HEK293 (cell line): ENCODE results near the gene TMSB4X.

Experiments used
- KLF8 ChIP-seq: fragments of 450-650 bp; formaldehyde crosslinking; IDR thresholded peaks from 2 replicates; pipeline ENCODE4 v1.5.1; 2016; ENCODE audit warnings: missing biosample characterization, missing genetic modification characterization
- MYNN ChIP-seq: fragments of 450-650 bp; formaldehyde crosslinking; IDR thresholded peaks from 2 replicates; pipeline ENCODE4 v1.5.1; 2016; ENCODE audit warnings: missing biosample characterization, missing genetic modification characterization, borderline replicate concordance
- SETDB1 ChIP-seq: IDR thresholded peaks from one replicate; pipeline ENCODE4 v1.6.1; 2017; ENCODE audit warnings: mild to moderate bottlenecking, low read length, moderate library complexity, mixed read lengths; ENCODE audit not compliant: insufficient read length
- ZNF140 ChIP-seq: fragments of 450-650 bp; formaldehyde crosslinking; IDR thresholded peaks from 2 replicates; pipeline ENCODE4 v1.5.1; 2016; ENCODE audit warnings: missing biosample characterization, missing genetic modification characterization
- ZNF274 ChIP-seq, 2 experiments: fragments of 200-500 bp in 1 of 2; fragments of 450-650 bp in 1 of 2; sonication (Bioruptor generic) in 1 of 2; formaldehyde crosslinking in 1 of 2; IDR thresholded peaks; 2 replicates each; pipeline versions ENCODE4 v1.5.1 to v1.6.1; 2014 to 2016; ENCODE audit warnings: borderline replicate concordance in 1 of 2, inconsistent platforms in 1 of 2, low read length in 1 of 2, missing biosample characterization in 1 of 2, missing genetic modification characterization in 1 of 2
- ZNF324 ChIP-seq: fragments of 450-650 bp; formaldehyde crosslinking; IDR thresholded peaks from 2 replicates; pipeline ENCODE4 v1.5.1; 2016; ENCODE audit warnings: missing biosample characterization, missing genetic modification characterization
- ZNF366 ChIP-seq: fragments of 450-650 bp; formaldehyde crosslinking; conservative IDR thresholded peaks from 2 replicates; pipeline ENCODE4 v1.5.1; 2016; ENCODE audit warnings: missing biosample characterization, missing genetic modification characterization
- ZNF555 ChIP-seq: fragments of 450-650 bp; formaldehyde crosslinking; conservative IDR thresholded peaks from 2 replicates; pipeline ENCODE4 v1.5.1; 2017; ENCODE audit warnings: missing biosample characterization, mild to moderate bottlenecking, missing genetic modification characterization, inconsistent platforms
- ZNF623 ChIP-seq: fragments of 450-650 bp; formaldehyde crosslinking; IDR thresholded peaks from 2 replicates; pipeline ENCODE4 v1.5.1; 2016; ENCODE audit warnings: missing biosample characterization, missing genetic modification characterization
- ZNF830 ChIP-seq: fragments of 450-650 bp; IDR thresholded peaks from 2 replicates; pipeline ENCODE4 v1.5.0; 2018; ENCODE audit warnings: missing biosample characterization, missing genetic modification characterization, low read depth, mild to moderate bottlenecking, moderate library complexity
- ZSCAN30 ChIP-seq: fragments of 450-650 bp; IDR thresholded peaks from 2 replicates; pipeline ENCODE4 v1.5.1; 2018; ENCODE audit warnings: missing biosample characterization, mild to moderate bottlenecking, missing genetic modification characterization, moderate library complexity
- TF ChIP-seq, protein P1 (sequence below): fragments of 450-650 bp; formaldehyde crosslinking; IDR thresholded peaks from 2 replicates; pipeline ENCODE4 v1.5.1; 2016; ENCODE audit warnings: missing biosample characterization, missing genetic modification characterization
- TF ChIP-seq, protein P2 (sequence below): fragments of 450-650 bp; formaldehyde crosslinking; IDR thresholded peaks from 2 replicates; pipeline ENCODE4 v1.5.1; 2016; ENCODE audit warnings: missing biosample characterization, missing genetic modification characterization
- TF ChIP-seq, protein P3 (sequence below): sonication (generic); formaldehyde crosslinking; IDR thresholded peaks from 2 replicates; pipeline ENCODE4 v1.8.1; 2022; ENCODE audit warnings: mild to moderate bottlenecking, moderate library complexity, missing genetic modification reagents

DNA sequence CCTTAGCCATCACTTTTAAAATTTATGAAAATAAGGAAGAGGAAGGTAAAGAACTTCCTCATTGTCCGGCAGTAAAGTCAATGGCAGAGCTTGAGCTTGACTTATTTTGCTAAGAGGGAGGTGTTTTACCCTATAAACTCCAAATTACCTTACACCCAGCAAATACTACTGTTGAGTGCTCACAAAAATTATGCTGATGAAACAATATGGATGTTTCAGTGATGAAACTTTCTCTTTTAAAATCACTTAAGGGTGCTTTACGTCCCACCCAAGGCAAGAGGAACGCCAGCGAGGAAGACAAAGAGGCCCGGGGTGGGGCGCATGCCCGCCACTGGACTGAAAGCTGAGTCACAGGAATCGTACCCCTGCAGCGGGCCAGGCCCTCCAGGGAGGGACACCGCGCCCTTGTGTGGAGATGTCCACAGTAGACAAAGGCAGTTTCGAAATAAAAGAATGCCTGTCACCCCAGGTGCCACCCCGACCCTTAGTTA lies 560 bp upstream of the TMSB4X start:
- TF ChIP-seq, protein P1, sequence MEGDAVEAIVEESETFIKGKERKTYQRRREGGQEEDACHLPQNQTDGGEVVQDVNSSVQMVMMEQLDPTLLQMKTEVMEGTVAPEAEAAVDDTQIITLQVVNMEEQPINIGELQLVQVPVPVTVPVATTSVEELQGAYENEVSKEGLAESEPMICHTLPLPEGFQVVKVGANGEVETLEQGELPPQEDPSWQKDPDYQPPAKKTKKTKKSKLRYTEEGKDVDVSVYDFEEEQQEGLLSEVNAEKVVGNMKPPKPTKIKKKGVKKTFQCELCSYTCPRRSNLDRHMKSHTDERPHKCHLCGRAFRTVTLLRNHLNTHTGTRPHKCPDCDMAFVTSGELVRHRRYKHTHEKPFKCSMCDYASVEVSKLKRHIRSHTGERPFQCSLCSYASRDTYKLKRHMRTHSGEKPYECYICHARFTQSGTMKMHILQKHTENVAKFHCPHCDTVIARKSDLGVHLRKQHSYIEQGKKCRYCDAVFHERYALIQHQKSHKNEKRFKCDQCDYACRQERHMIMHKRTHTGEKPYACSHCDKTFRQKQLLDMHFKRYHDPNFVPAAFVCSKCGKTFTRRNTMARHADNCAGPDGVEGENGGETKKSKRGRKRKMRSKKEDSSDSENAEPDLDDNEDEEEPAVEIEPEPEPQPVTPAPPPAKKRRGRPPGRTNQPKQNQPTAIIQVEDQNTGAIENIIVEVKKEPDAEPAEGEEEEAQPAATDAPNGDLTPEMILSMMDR (tag by site-specific recombination) = no peak
- TF ChIP-seq MYNN (tag by site-specific recombination) = no peak
- no peak for TF ChIP-seq ZNF366 (tag by site-specific recombination)
- TF ChIP-seq KLF8 = no peak
- no peak for TF ChIP-seq ZNF555 (tag by site-specific recombination)
- TF ChIP-seq ZNF830 = no peak
- TF ChIP-seq, protein P2, sequence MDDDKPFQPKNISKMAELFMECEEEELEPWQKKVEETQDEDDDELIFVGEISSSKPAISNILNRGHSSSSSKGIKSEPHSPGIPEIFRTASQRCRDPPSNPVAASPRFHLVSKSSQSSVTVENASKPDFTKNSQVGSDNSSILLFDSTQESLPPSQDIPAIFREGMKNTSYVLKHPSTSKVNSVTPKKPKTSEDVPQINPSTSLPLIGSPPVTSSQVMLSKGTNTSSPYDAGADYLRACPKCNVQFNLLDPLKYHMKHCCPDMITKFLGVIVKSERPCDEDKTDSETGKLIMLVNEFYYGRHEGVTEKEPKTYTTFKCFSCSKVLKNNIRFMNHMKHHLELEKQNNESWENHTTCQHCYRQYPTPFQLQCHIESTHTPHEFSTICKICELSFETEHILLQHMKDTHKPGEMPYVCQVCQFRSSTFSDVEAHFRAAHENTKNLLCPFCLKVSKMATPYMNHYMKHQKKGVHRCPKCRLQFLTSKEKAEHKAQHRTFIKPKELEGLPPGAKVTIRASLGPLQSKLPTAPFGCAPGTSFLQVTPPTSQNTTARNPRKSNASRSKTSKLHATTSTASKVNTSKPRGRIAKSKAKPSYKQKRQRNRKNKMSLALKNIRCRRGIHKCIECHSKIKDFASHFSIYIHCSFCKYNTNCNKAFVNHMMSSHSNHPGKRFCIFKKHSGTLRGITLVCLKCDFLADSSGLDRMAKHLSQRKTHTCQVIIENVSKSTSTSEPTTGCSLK = no peak
- TF ChIP-seq ZNF140 (tag by site-specific recombination) = no peak
- TF ChIP-seq ZNF623 (tag by site-specific recombination) = no peak
- no peak for TF ChIP-seq ZSCAN30
- TF ChIP-seq ZNF324 = no peak
- TF ChIP-seq, protein P3, sequence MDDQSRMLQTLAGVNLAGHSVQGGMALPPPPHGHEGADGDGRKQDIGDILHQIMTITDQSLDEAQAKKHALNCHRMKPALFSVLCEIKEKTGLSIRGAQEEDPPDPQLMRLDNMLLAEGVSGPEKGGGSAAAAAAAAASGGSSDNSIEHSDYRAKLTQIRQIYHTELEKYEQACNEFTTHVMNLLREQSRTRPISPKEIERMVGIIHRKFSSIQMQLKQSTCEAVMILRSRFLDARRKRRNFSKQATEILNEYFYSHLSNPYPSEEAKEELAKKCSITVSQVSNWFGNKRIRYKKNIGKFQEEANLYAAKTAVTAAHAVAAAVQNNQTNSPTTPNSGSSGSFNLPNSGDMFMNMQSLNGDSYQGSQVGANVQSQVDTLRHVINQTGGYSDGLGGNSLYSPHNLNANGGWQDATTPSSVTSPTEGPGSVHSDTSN = no peak
- no peak for TF ChIP-seq ZNF274 (IDR thresholded peaks at IDR 0.05; ENCODE audit: low read length)
- TF ChIP-seq ZNF274 (tag by site-specific recombination; IDR thresholded peaks at IDR 0.05; ENCODE audit: borderline replicate concordance) = no peak
- no peak for TF ChIP-seq SETDB1
